SK-N-SH (cell line): Measurements from ENCODE around the gene USP25. TPM values are rescaled to one million over a fixed set of nuclear protein-coding genes. Genes with fewer than 3 reads are reported as not detected.

Experiments
- CTCF ChIA-PET: fragments of 300-600, 350-600 bp; formaldehyde crosslinking; extraction: SDS; loops from one replicate; lab custom pipeline; 2021; lab: Yijun Ruan, JAX
- POLR2A ChIA-PET: fragments of 350-600 bp; sonication (Branson Sonifier 250); formaldehyde crosslinking; extraction: SDS; loops from one replicate; lab custom pipeline; 2020; ENCODE audit warnings: antibody characterized with exemption, inconsistent platforms; lab: Yijun Ruan, JAX
- DNase-seq: peaks from one replicate; pipeline ENCODE4 v3.0.0; 2012
- H2AFZ ChIP-seq: fragments of 200-600 bp; sonication (generic); 2 replicates; pipeline ENCODE4 v1.8.1; 2016; ENCODE audit warnings: antibody characterized with exemption, mild to moderate bottlenecking, low read depth
- H3F3A ChIP-seq: fragments of 200-600 bp; sonication (generic); replicated peaks from 2 replicates; pipeline ENCODE3; 2016; ENCODE audit warnings: antibody characterized with exemption, mild to moderate bottlenecking; ENCODE audit not compliant: insufficient read depth
- H3K27ac ChIP-seq, 2 experiments: fragments of 200-500 bp in 1 of 2; fragments of 200-600 bp in 1 of 2; sonication (Bioruptor generic) in 1 of 2; sonication (generic), shearing (Covaris generic) in 1 of 2; 2 replicates each; pipeline versions ENCODE4 v1.5.1 to v1.6.1; 2014 to 2016; ENCODE audit warnings: low read depth in 2 of 2, inconsistent platforms in 1 of 2, low read length in 1 of 2, mild to moderate bottlenecking in 1 of 2, mixed read lengths in 1 of 2
- H3K27me3 ChIP-seq: fragments of 200-600 bp; sonication (generic), shearing (Covaris generic); 2 replicates; pipeline ENCODE4 v1.6.1; 2016; ENCODE audit warnings: mixed run types; ENCODE audit not compliant: insufficient read depth
- H3K36me3 ChIP-seq, 2 experiments: fragments of 200-500 bp in 1 of 2; fragments of 200-600 bp in 1 of 2; sonication (Bioruptor generic) in 1 of 2; sonication (generic) in 1 of 2; replicated peaks in 1 of 2; 2 replicates each; pipeline versions ENCODE3 to v1.5.1; 2014 to 2016; ENCODE audit warnings: low read length in 1 of 2, mild to moderate bottlenecking in 1 of 2; ENCODE audit not compliant: insufficient read depth in 2 of 2, control insufficient read depth in 1 of 2
- H3K4me1 ChIP-seq, 2 experiments: fragments of 200-500 bp in 1 of 2; fragments of 200-600 bp in 1 of 2; sonication (Bioruptor generic) in 1 of 2; sonication (generic), shearing (Covaris generic) in 1 of 2; 2 replicates each; pipeline versions ENCODE4 v1.5.1 to v1.6.1; 2014 to 2016; ENCODE audit warnings: low read depth in 1 of 2, low read length in 1 of 2, mixed run types in 1 of 2; ENCODE audit not compliant: insufficient read depth in 2 of 2, control insufficient read depth in 1 of 2
- H3K4me2 ChIP-seq: fragments of 200-600 bp; sonication (generic), shearing (Covaris generic); 2 replicates; pipeline ENCODE4 v1.6.1; 2017; ENCODE audit warnings: mixed run types
- H3K4me3 ChIP-seq, 2 experiments: fragments of 200-500 bp in 1 of 2; fragments of 200-600 bp in 1 of 2; sonication (Bioruptor generic) in 1 of 2; sonication (generic), shearing (Covaris generic) in 1 of 2; 2 replicates each; pipeline versions ENCODE4 v1.5.1 to v1.8.1; 2014 to 2016; ENCODE audit warnings: low read depth in 2 of 2, inconsistent platforms in 1 of 2, low read length in 1 of 2, mild to moderate bottlenecking in 1 of 2, mixed read lengths in 1 of 2, moderate library complexity in 1 of 2
- H3K79me2 ChIP-seq: fragments of 200-600 bp; sonication (generic); 2 replicates; pipeline ENCODE4 v1.8.1; 2017; ENCODE audit warnings: mild to moderate bottlenecking; ENCODE audit not compliant: insufficient read depth
- H3K9ac ChIP-seq: fragments of 200-600 bp; sonication (generic); 2 replicates; pipeline ENCODE4 v1.6.1; 2017; ENCODE audit warnings: mixed run types
- H3K9me2 ChIP-seq: fragments of 200-600 bp; sonication (generic); 2 replicates; pipeline ENCODE4 v1.6.1; 2017; ENCODE audit warnings: mixed run types
- H3K9me3 ChIP-seq: fragments of 200-600 bp; sonication (generic); 2 replicates; pipeline ENCODE4 v1.6.1; 2017; ENCODE audit warnings: mixed run types, mild to moderate bottlenecking, moderate library complexity
- H4K20me1 ChIP-seq: fragments of 200-600 bp; sonication (generic); 2 replicates; pipeline ENCODE4 v1.6.1; 2017; ENCODE audit warnings: mild to moderate bottlenecking, mixed run types; ENCODE audit not compliant: insufficient read depth
- FOSL2 ChIP-seq: IDR thresholded peaks from 2 replicates; pipeline ENCODE4 v1.4.0; 2012; ENCODE audit warnings: low read depth, mild to moderate bottlenecking, moderate library complexity, borderline replicate concordance
- FOXJ3 ChIP-seq: sonication (generic); formaldehyde crosslinking; IDR thresholded peaks from 2 replicates; pipeline ENCODE4 v1.5.1; 2020; ENCODE audit warnings: mild to moderate bottlenecking, missing genetic modification reagents
- GATA2 ChIP-seq: sonication (generic); formaldehyde crosslinking; IDR thresholded peaks from 2 replicates; pipeline ENCODE4 v1.5.0; 2020; ENCODE audit warnings: mild to moderate bottlenecking, missing genetic modification reagents
- JUND ChIP-seq: IDR thresholded peaks from 2 replicates; pipeline ENCODE4 v1.4.0; 2012
- NRF1 ChIP-seq: IDR thresholded peaks from 2 replicates; pipeline ENCODE4 v1.6.1; 2012; ENCODE audit warnings: low read depth, mild to moderate bottlenecking, low read length
- POLR2AphosphoS5 ChIP-seq: IDR thresholded peaks from 2 replicates; pipeline ENCODE4 v1.6.1; 2012; ENCODE audit warnings: low read depth, low read length
- RAD21 ChIP-seq: IDR thresholded peaks from 2 replicates; pipeline ENCODE4 v1.6.1; 2012; ENCODE audit warnings: mild to moderate bottlenecking, low read length
- RCOR1 ChIP-seq: fragments of 150-350 bp; IDR thresholded peaks from 2 replicates; pipeline ENCODE4 v1.6.1; 2017; ENCODE audit warnings: antibody characterized with exemption, low read length
- RFX5 ChIP-seq: IDR thresholded peaks from 2 replicates; pipeline ENCODE4 v1.6.1; 2012; ENCODE audit warnings: mild to moderate bottlenecking, improper control_type of control experiment, low read length
- WGBS: methylation state at CpG from one replicate; pipeline ENCODE4 v1.1.6; 2017; ENCODE audit warnings: low lambda C conversion rate; 5-methylcytosine and 5-hydroxymethylcytosine counted together
- polyA plus RNA-seq, 3 experiments: library from polyadenylated mRNA; depleted of rRNA; stranded (reverse); fragments of >200 nt; gene quantifications; 2 replicates each; pipeline ENCODE4 v1.2.3, GENCODE V29; 2012
- TF ChIP-seq, protein P1 (sequence below): IDR thresholded peaks from 2 replicates; pipeline ENCODE4; 2012
- TF ChIP-seq, protein P2 (sequence below): IDR thresholded peaks from 2 replicates; pipeline ENCODE4 v1.4.0; 2012; ENCODE audit warnings: low read depth, borderline replicate concordance
- TF ChIP-seq, protein P3 (sequence below): fragments of 150-350 bp; IDR thresholded peaks from 2 replicates; pipeline ENCODE4 v1.6.1; 2017; ENCODE audit warnings: antibody characterized with exemption, low read length, low read depth, borderline replicate concordance
- TF ChIP-seq, protein P4 (sequence below): IDR thresholded peaks from 2 replicates; pipeline ENCODE4 v1.4.0; 2012; ENCODE audit warnings: low read depth, borderline replicate concordance
- TF ChIP-seq, protein P5 (sequence below): fragments of 200-600 bp; sonication (generic); IDR thresholded peaks from 2 replicates; pipeline ENCODE4 v1.6.1; 2017; ENCODE audit warnings: antibody characterized with exemption, mild to moderate bottlenecking, moderate library complexity

The USP25 gene
- polyA plus RNA-seq, 1 of the 3 experiments (the other 2 are of a cell fraction): 4.6 TPM

DNA sequence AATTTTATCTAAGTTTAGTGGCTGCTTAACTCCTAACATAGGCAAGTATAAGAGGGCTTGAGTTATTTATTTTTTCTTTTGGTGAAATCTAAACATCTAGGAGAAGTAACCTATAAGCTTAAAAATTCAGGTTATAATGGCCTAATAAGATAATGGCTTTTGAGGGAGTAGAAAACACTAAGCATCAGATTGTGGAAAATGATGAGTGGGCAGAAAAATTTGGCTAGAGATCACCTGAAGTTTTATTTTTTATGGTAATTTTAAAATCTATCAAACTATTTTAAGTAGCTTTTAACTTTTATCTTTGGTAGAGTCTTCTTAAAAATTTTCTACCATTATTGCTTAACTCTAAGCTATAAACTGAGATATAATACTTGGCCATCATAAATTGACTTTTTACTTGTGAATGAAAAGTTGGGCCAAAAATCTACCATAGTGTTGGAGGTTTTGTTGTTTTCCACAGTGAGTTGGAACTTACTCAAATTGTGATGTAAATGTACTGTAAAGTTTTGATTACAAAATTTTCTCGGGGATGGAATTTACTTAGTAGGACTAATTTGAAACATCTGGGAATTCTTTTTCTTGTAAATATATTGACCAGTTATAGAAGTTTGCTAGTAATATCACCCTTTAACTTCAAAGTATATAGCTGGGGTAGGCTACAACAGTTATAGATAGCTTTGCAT, 63.9 kb downstream of the USP25 start:
- Histone ChIP-seq H4K20me1 (no peaks in the 10 kb centered on the region), H3K4me1 (peaks cover 0 to 20% of the 10 kb centered on the region in 2 experiments; a peak in 1 of 4 replicates), H2AFZ (no peak overlapping the region), H3K9ac (no peak overlapping the region), H3F3A (no peaks in the 10 kb centered on the region), H3K4me2 (no peak overlapping the region), H3K27me3 (no peaks in the 10 kb centered on the region), H3K9me2 (no peaks in the 10 kb centered on the region), H3K4me3 (no peak overlapping the region), H3K9me3 (no peaks in the 10 kb centered on the region), H3K27ac (no peak overlapping the region), H3K36me3 (peaks cover 0 to 13% of the 10 kb centered on the region in 2 experiments), H3K79me2 (no peaks in the 10 kb centered on the region)
- no peak for DNase-seq
- POLR2A ChIA-PET: no interaction called here
- no peak for TF ChIP-seq POLR2AphosphoS5
- TF ChIP-seq, protein P1, sequence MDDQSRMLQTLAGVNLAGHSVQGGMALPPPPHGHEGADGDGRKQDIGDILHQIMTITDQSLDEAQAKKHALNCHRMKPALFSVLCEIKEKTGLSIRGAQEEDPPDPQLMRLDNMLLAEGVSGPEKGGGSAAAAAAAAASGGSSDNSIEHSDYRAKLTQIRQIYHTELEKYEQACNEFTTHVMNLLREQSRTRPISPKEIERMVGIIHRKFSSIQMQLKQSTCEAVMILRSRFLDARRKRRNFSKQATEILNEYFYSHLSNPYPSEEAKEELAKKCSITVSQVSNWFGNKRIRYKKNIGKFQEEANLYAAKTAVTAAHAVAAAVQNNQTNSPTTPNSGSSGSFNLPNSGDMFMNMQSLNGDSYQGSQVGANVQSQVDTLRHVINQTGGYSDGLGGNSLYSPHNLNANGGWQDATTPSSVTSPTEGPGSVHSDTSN: no peak
- TF ChIP-seq, protein P2, sequence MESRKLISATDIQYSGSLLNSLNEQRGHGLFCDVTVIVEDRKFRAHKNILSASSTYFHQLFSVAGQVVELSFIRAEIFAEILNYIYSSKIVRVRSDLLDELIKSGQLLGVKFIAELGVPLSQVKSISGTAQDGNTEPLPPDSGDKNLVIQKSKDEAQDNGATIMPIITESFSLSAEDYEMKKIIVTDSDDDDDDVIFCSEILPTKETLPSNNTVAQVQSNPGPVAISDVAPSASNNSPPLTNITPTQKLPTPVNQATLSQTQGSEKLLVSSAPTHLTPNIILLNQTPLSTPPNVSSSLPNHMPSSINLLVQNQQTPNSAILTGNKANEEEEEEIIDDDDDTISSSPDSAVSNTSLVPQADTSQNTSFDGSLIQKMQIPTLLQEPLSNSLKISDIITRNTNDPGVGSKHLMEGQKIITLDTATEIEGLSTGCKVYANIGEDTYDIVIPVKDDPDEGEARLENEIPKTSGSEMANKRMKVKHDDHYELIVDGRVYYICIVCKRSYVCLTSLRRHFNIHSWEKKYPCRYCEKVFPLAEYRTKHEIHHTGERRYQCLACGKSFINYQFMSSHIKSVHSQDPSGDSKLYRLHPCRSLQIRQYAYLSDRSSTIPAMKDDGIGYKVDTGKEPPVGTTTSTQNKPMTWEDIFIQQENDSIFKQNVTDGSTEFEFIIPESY: no peak
- TF ChIP-seq, protein P3, sequence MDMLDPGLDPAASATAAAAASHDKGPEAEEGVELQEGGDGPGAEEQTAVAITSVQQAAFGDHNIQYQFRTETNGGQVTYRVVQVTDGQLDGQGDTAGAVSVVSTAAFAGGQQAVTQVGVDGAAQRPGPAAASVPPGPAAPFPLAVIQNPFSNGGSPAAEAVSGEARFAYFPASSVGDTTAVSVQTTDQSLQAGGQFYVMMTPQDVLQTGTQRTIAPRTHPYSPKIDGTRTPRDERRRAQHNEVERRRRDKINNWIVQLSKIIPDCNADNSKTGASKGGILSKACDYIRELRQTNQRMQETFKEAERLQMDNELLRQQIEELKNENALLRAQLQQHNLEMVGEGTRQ: no peak
- TF ChIP-seq FOSL2: no peak
- no peak for TF ChIP-seq RFX5
- no peak for TF ChIP-seq FOXJ3 (CRISPR knock-in tag)
- no peak for TF ChIP-seq NRF1
- TF ChIP-seq RCOR1: no peak
- TF ChIP-seq, protein P4, sequence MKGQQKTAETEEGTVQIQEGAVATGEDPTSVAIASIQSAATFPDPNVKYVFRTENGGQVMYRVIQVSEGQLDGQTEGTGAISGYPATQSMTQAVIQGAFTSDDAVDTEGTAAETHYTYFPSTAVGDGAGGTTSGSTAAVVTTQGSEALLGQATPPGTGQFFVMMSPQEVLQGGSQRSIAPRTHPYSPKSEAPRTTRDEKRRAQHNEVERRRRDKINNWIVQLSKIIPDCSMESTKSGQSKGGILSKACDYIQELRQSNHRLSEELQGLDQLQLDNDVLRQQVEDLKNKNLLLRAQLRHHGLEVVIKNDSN: no peak
- no peak for TF ChIP-seq RAD21
- TF ChIP-seq, protein P5, sequence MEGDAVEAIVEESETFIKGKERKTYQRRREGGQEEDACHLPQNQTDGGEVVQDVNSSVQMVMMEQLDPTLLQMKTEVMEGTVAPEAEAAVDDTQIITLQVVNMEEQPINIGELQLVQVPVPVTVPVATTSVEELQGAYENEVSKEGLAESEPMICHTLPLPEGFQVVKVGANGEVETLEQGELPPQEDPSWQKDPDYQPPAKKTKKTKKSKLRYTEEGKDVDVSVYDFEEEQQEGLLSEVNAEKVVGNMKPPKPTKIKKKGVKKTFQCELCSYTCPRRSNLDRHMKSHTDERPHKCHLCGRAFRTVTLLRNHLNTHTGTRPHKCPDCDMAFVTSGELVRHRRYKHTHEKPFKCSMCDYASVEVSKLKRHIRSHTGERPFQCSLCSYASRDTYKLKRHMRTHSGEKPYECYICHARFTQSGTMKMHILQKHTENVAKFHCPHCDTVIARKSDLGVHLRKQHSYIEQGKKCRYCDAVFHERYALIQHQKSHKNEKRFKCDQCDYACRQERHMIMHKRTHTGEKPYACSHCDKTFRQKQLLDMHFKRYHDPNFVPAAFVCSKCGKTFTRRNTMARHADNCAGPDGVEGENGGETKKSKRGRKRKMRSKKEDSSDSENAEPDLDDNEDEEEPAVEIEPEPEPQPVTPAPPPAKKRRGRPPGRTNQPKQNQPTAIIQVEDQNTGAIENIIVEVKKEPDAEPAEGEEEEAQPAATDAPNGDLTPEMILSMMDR: no peak
- TF ChIP-seq GATA2 (CRISPR knock-in tag): no peak
- no peak for TF ChIP-seq JUND
- CTCF ChIA-PET: interaction anchor here (0.8 kb wide), 2 partner anchors 10 to 108 kb away, joined by 3 read pairs; no protein-coding TSS in a partner anchor
- 69% methylated on average over 1 of the region's 1 CpG for WGBS
